Suprapubic skin (tissue), 4 donors: ENCODE measurements around the gene COL25A1. TPM values are rescaled to one million over a fixed set of nuclear protein-coding genes. Genes with fewer than 3 reads are reported as not detected.

ENCODE experiments used
- DNase-seq, 2 donors: peaks; one replicate each; pipeline ENCODE4 v3.0.0-alpha.2; 2019; ENCODE audit warnings: low spot score in 2 of 2
- H3K27ac ChIP-seq: fragments of 200-600 bp; sonication (generic); one replicate; pipeline ENCODE4 v1.5.1; 2019
- H3K27me3 ChIP-seq: fragments of 200-600 bp; sonication (generic); one replicate; pipeline ENCODE4 v1.5.1; 2019
- H3K36me3 ChIP-seq: fragments of 200-600 bp; sonication (generic); one replicate; pipeline ENCODE4 v1.5.1; 2019
- H3K4me1 ChIP-seq: fragments of 200-600 bp; sonication (generic); one replicate; pipeline ENCODE4 v1.5.1; 2019
- H3K4me3 ChIP-seq: fragments of 200-600 bp; sonication (generic); one replicate; pipeline ENCODE4 v1.5.1; 2019; ENCODE audit warnings: mild to moderate bottlenecking
- H3K9me3 ChIP-seq: fragments of 200-600 bp; sonication (generic); one replicate; pipeline ENCODE4 v1.5.1; 2019
- CTCF ChIP-seq, 2 donors: fragments of 200-600 bp in 1 of 2; fragments of 450-650 bp in 1 of 2; sonication (generic) in 1 of 2; IDR thresholded peaks; one replicate each; pipeline ENCODE4 v1.5.1; 2016 to 2019; ENCODE audit warnings: antibody characterized with exemption in 2 of 2, mild to moderate bottlenecking in 1 of 2, moderate library complexity in 1 of 2
- EP300 ChIP-seq: sonication (generic); formaldehyde crosslinking; IDR thresholded peaks from one replicate; pipeline ENCODE4 v1.6.1; 2017; ENCODE audit warnings: antibody characterized with exemption
- POLR2A ChIP-seq, 2 donors: fragments of 450-650 bp; IDR thresholded peaks; one replicate each; pipeline ENCODE4 v1.6.1; 2017; ENCODE audit warnings: antibody characterized with exemption in 2 of 2, mild to moderate bottlenecking in 2 of 2, moderate library complexity in 2 of 2
- POLR2AphosphoS5 ChIP-seq, 3 donors: sonication (generic); formaldehyde crosslinking; IDR thresholded peaks; one replicate each; pipeline ENCODE4 v1.6.1; 2017; ENCODE audit warnings: antibody characterized with exemption in 3 of 3
- WGBS: methylation state at CpG from one replicate; pipeline ENCODE4 v1.1.5; 2018; 5-methylcytosine and 5-hydroxymethylcytosine counted together
- total RNA-seq, 4 donors: library from RNA; depleted of rRNA; stranded (reverse); fragments of >200 nt; gene quantifications; one replicate each; pipeline ENCODE4 v1.1.0, GENCODE V29; 2016

The COL25A1 gene
- total RNA-seq, 4 donors from 2014 or later = 0.30 to 1.4 (median 1.0) TPM

- 61% methylated on average over 2 of the region's 2 CpGs for WGBS
- Histone ChIP-seq H3K36me3 (no peaks in the 10 kb centered on the region), H3K4me3 (no peak overlapping the region), H3K27me3 (no peaks in the 10 kb centered on the region), H3K27ac (no peak overlapping the region), H3K9me3 (no peaks in the 10 kb centered on the region), H3K4me1 (no peaks in the 10 kb centered on the region)
- no peak for TF ChIP-seq EP300
- TF ChIP-seq CTCF (IDR thresholded peaks at IDR 0.05) = no peak
- no peak for TF ChIP-seq POLR2A (IDR thresholded peaks at IDR 0.05)
- no peak for TF ChIP-seq POLR2AphosphoS5 (IDR thresholded peaks at IDR 0.05)
- no peak for DNase-seq
Measured at GRCh38 chr4:108851366-108851765, 451.1 kb downstream of the COL25A1 start.

DNA sequence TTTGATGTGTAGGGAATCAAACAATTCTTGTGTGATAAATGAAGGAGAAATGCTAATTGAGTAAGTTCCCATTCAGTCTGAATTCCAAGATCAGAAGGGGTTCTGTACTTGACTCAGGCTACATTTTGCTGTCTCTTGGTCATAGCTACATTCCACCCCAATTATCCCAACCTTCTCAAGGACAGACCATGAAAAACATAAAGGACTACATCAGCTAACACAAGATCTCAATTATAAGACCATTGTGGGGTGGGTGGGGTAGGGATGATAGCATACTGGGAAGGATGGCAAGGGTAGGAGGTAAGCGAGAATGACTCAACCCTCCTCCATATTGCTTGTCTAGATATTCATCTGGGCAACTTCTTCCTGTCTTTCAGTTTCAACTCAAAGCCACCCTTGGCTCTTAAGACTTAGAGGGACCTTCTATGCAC lies 452.2 kb downstream of the COL25A1 start:
- Histone ChIP-seq H3K27me3 (no peaks in the 10 kb centered on the region), H3K4me1 (no peaks in the 10 kb centered on the region), H3K9me3 (no peaks in the 10 kb centered on the region), H3K4me3 (no peak overlapping the region), H3K27ac (no peak overlapping the region), H3K36me3 (no peaks in the 10 kb centered on the region)
- DNase-seq = no peak
- TF ChIP-seq CTCF (IDR thresholded peaks at IDR 0.05) = no peak
- TF ChIP-seq EP300 = no peak
- TF ChIP-seq POLR2AphosphoS5 (IDR thresholded peaks at IDR 0.05) = no peak
- no peak for TF ChIP-seq POLR2A (IDR thresholded peaks at IDR 0.05)
- 80% methylated on average over 1 of the region's 1 CpG for WGBS

DNA sequence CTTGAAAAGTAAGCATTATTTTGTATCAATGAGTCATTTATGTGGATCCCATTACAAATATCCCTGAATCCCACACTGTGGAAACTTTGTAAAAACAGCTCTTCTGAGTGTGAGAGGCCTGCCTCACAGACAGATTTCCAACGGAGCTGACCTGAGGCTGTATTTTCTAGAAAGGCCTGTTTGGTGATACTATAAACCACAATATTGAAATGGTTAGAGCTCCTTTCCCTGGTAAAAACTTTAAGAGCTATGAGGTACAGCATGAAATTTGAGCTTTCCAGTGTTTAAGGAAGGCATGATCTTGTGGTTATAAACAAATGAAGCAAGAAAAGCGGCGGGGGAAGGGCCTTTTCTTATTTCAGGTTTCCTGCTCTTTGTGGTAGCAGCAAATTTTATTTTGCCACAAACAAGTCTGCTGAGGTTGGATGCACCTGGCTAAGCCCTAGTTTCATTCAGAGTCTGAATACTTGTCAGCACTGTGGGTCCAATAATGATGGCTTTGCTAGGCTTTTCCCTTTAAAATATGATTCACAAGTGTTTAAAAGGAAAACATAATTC lies 452.8 kb downstream of the COL25A1 start:
- no peaks in the 10 kb centered on the region for H3K4me1 ChIP-seq
- H3K27ac ChIP-seq = no peak overlapping the region
- TF ChIP-seq POLR2A (IDR thresholded peaks at IDR 0.05) = no peak
- TF ChIP-seq POLR2AphosphoS5 (IDR thresholded peaks at IDR 0.05) = no peak
- no peak for TF ChIP-seq CTCF (IDR thresholded peaks at IDR 0.05)
- TF ChIP-seq EP300 = no peak
- 76% methylated on average over 3 of the region's 3 CpGs for WGBS
- no peaks in the 10 kb centered on the region for H3K9me3 ChIP-seq
- no peak overlapping the region for H3K4me3 ChIP-seq
- H3K27me3 ChIP-seq = no peaks in the 10 kb centered on the region
- DNase-seq = no peak
- H3K36me3 ChIP-seq = no peaks in the 10 kb centered on the region

DNA sequence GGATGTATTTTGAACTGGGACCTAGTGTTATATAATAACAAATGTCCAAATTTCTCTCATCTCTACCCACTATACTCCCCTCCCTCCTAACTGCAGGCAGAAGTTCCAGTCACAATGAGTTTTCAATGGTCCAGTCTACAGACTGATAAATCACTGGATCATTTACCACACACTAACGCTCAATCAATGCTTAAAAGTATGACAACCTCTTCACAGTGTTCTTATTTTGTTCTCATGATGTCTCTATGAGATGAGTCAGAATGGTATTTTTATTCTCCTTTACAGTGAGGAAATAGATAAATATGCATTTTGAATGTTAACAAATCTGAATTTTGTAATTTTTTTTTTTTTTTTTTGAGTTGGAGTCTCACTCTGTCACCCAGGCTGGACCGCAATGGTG lies 455.9 kb downstream of the COL25A1 start:
- H3K27ac ChIP-seq = no peak overlapping the region
- no peak for TF ChIP-seq POLR2AphosphoS5 (IDR thresholded peaks at IDR 0.05)
- TF ChIP-seq EP300 = no peak
- TF ChIP-seq CTCF (IDR thresholded peaks at IDR 0.05) = no peak
- TF ChIP-seq POLR2A (IDR thresholded peaks at IDR 0.05) = no peak
- no peaks in the 10 kb centered on the region for H3K27me3 ChIP-seq
- H3K4me3 ChIP-seq = no peak overlapping the region
- no peaks in the 10 kb centered on the region for H3K36me3 ChIP-seq
- no peaks in the 10 kb centered on the region for H3K4me1 ChIP-seq
- 80% methylated on average over 2 of the region's 2 CpGs for WGBS
- no peak for DNase-seq
- no peaks in the 10 kb centered on the region for H3K9me3 ChIP-seq

DNA sequence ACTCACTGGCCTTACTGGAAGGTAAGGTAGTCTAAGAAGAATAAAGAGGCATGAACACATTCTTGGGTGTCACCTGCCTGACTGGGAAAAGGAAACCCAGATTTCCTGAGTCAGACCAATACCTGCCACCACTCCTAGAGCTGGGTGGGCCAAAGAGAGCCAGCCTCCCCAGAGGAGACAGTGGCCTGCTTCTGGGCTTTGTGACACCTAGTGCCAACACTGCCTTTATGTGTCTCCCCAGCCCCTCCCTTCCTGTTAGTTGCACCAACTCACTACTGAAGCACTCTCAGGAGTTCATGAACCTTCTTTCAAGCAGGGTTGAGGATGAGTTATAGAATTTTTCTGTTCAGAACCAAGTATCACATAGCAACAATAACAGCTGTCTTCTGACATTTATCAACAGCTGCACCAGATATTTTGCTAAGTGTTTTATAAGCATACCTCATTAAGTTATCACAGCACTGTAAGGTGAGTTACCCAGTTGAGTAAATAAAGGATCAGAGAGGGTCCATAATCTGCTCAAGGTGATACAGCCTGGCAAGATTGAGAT lies 462.0 kb downstream of the COL25A1 start:
- Histone ChIP-seq H3K27ac (no peak overlapping the region), H3K27me3 (no peaks in the 10 kb centered on the region), H3K36me3 (no peaks in the 10 kb centered on the region), H3K9me3 (no peaks in the 10 kb centered on the region), H3K4me3 (no peak overlapping the region), H3K4me1 (no peaks in the 10 kb centered on the region)
- TF ChIP-seq POLR2AphosphoS5 (IDR thresholded peaks at IDR 0.05) (no peak), EP300 (no peak), CTCF (IDR thresholded peaks at IDR 0.05) (no peak), POLR2A (IDR thresholded peaks at IDR 0.05) (no peak)
- DNase-seq = no peak
